Measurements from ENCODE around the gene RNF113B. TPM values are rescaled to one million over a fixed set of nuclear protein-coding genes. Genes with fewer than 3 reads are reported as not detected.

The RNF113B gene
- total RNA-seq (2022) = not detected in 2 replicates
- Bru-seq, nascent RNA = not detected
- BruChase-seq, experiment 1, labeled RNA remaining after a 6-hour chase = not detected
- not detected for BruChase-seq, experiment 2, labeled RNA remaining after a 2-hour chase
- long read RNA-seq = 0 reads

- Mint-ChIP-seq H3K4me3 (ENCODE audit: unreplicated experiment) (no peak within 1 kb of the TSS), H3K9me3 (ENCODE audit: unreplicated experiment) (no peaks in the 10 kb centered on the region), H3K4me1 (ENCODE audit: insufficient read depth, unreplicated experiment) (peaks cover 14% of the 10 kb centered on the region), H3K27me3 (ENCODE audit: insufficient read depth, unreplicated experiment) (no peaks in the 10 kb centered on the region), H3K36me3 (ENCODE audit: insufficient read depth, unreplicated experiment) (peaks cover 6% of the 10 kb centered on the region), H3K27ac (ENCODE audit: low read depth, unreplicated experiment) (no peak within 1 kb of the TSS)
- CTCF ChIA-PET = interaction anchor here (0.7 kb wide), 1 partner anchor 155 kb away, joined by 3 read pairs; no protein-coding TSS in a partner anchor
- intact Hi-C loops (cut with micrococcal nuclease) = no loop called here
- POLR2A ChIA-PET = no interaction called here
- no peak for TF ChIP-seq CTCF (IDR thresholded peaks at IDR 0.05; ENCODE audit: unreplicated experiment)
- BruUV-seq (replicated peaks) = no TSS peak
- no peak for DNase-seq (ENCODE audit: unreplicated experiment)
Observed at GRCh38 chr13:98176777-98177608, at the start of gene RNF113B. TSS of gene RNF113B (minus strand) at chr13:98177269. CDS start at chr13:98177236, 33 bp downstream.

GRCh38 chr13:98226496-98226895 lies 49.4 kb upstream of the RNF113B start:
- no peaks in the 10 kb centered on the region for H3K36me3 Mint-ChIP-seq (ENCODE audit: insufficient read depth, unreplicated experiment)
- no TSS peak for BruUV-seq (replicated peaks)

DNA sequence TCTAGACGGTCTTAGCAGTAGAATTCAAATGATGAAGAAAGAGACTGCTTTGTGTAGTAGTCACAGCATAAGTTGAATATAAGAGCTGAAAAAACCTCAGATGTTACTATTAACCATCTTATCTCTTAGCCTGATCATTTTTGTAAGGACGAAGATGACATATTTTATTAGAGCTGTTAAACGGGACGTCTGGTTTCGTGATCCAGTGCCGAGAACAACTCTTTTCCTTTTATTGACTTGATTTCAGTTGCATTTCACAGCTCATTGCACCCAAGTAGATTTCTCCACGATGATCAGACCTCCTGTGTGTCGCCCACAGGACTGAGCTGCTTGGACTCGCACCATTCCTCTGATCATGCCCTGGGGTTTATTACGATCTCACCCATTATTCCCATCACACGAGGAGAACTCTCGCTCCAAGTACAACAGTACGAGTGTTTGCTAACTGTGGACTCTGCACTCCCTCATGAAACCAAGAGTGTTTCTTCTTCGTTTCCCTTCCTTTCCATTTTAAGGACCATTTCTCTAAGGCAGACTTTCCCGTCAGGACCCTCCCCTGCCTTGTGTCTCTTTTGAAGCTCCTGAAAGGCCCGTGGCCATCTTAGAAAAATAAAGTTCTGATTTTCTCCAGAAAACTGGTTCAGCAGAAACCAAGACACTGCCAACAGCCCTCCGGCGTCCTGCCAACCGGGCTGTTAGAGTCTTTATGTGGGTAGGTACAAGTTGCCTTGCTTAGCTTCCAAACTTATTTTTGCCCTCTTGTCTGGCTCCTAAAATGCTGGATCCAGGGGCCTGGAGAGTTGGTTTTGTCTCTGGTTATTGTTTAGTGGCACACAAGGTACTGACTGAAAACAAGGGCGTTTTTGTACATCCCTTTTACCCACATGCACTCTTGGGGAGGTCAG lies 48.2 kb upstream of the RNF113B start:
- H3K27me3 Mint-ChIP-seq (ENCODE audit: insufficient read depth, unreplicated experiment) = no peaks in the 10 kb centered on the region
- ChIA-PET CTCF (interaction anchor here (0.6 to 0.7 kb wide), 4 partner anchors 13 to 304 kb away, joined by 3 read pairs; no protein-coding TSS in a partner anchor), POLR2A (interaction anchor here (1.0 kb wide), 1 partner anchor 9 kb away, joined by 3 read pairs; no protein-coding TSS in a partner anchor)
- H3K9me3 Mint-ChIP-seq (ENCODE audit: unreplicated experiment) = no peaks in the 10 kb centered on the region
- no peak overlapping the region for H3K4me3 Mint-ChIP-seq (ENCODE audit: unreplicated experiment)
- no peaks in the 10 kb centered on the region for H3K4me1 Mint-ChIP-seq (ENCODE audit: insufficient read depth, unreplicated experiment)
- no TSS peak for BruUV-seq (replicated peaks)
- intact Hi-C loops (cut with micrococcal nuclease) = no loop called here
- no peak for DNase-seq (ENCODE audit: unreplicated experiment)
- H3K27ac Mint-ChIP-seq (ENCODE audit: low read depth, unreplicated experiment) = no peak overlapping the region
- TF ChIP-seq CTCF (IDR thresholded peaks at IDR 0.05; ENCODE audit: unreplicated experiment) = no peak
- H3K36me3 Mint-ChIP-seq (ENCODE audit: insufficient read depth, unreplicated experiment) = no peaks in the 10 kb centered on the region

More at GRCh38 chr13:98226496-98226895, 49.4 kb upstream of the RNF113B start:
- no peak for DNase-seq (ENCODE audit: unreplicated experiment)
- TF ChIP-seq CTCF (IDR thresholded peaks at IDR 0.05; ENCODE audit: unreplicated experiment) = no peak
- Mint-ChIP-seq H3K4me1 (ENCODE audit: insufficient read depth, unreplicated experiment) (no peaks in the 10 kb centered on the region), H3K27me3 (ENCODE audit: insufficient read depth, unreplicated experiment) (no peaks in the 10 kb centered on the region), H3K27ac (ENCODE audit: low read depth, unreplicated experiment) (no peak overlapping the region), H3K4me3 (ENCODE audit: unreplicated experiment) (no peak overlapping the region), H3K9me3 (ENCODE audit: unreplicated experiment) (peaks cover 7% of the 10 kb centered on the region)
- POLR2A ChIA-PET = no interaction called here
- CTCF ChIA-PET = interaction anchor here (0.7 kb wide), 1 partner anchor 372 kb away, joined by 3 read pairs; no protein-coding TSS in a partner anchor
- intact Hi-C loops (cut with micrococcal nuclease) = no loop called here

All from MCF 10A (cell line).